A549 treated with CpdA at 1 μM for 4 hours (cell line): Measurements from ENCODE around the gene RPS15. TPM values are rescaled to one million over a fixed set of nuclear protein-coding genes. Genes with fewer than 3 reads are reported as not detected.

Experiments
- total RNA-seq: library from RNA; stranded (reverse); fragments of 200-300 nt; extraction: Qiagen RNA extraction; gene quantifications from 5 replicates; pipeline ENCODE4 v1.2.3, GENCODE V29; 2022; ENCODE audit warnings: low read depth

The RPS15 gene
- total RNA-seq = 1,399 to 2,023 TPM (median 1,902 TPM) in 5 replicates

GRCh38 chr19:1438035-1438932 lies at the start of gene RPS15:
Gene RPS15, plus strand, starts transcription at chr19:1438396. Its CDS starts 30 bp downstream, at chr19:1438426.

GRCh38 chr19:1401138-1401888 lies 36.9 kb upstream of the RPS15 start, which contains the start of gene GAMT:
Gene GAMT, minus strand, starts transcription at chr19:1401542. Its CDS starts 66 bp downstream, at chr19:1401476.

GRCh38 chr19:1407528-1408299 lies 30.5 kb upstream of the RPS15 start, which contains the start of gene DAZAP1:
Gene DAZAP1, plus strand, starts transcription at chr19:1407586. Its CDS starts 188 bp downstream, at chr19:1407774.

GRCh38 chr19:1449467-1450442 lies 11.6 kb downstream of the RPS15 start, which contains the start of gene APC2:
Gene APC2, plus strand, starts transcription at chr19:1450121. Its CDS starts 2,881 bp downstream, at chr19:1453002.

GRCh38 chr19:1478934-1479707 lies 40.9 kb downstream of the RPS15 start, which contains the start of gene C19orf25:
Gene C19orf25, minus strand, starts transcription at chr19:1479215. Its CDS starts 312 bp downstream, at chr19:1478903.

Other genes with a start within 250 kb of the RPS15 start
- 38.1 to 41.5 TPM (median 39.5 TPM) in 5 replicates for gene STK11, start 232.6 kb upstream of the RPS15 start, total RNA-seq
- 2.7 to 4.6 TPM (median 4.4 TPM) in 5 replicates for gene CBARP, start 200.4 kb upstream of the RPS15 start, total RNA-seq
- 82.0 to 171 TPM (median 161 TPM) in 5 replicates for gene ATP5F1D, start 196.6 kb upstream of the RPS15 start, total RNA-seq
- 40.2 to 50.8 TPM (median 42.4 TPM) in 5 replicates for gene MIDN, start 189.8 kb upstream of the RPS15 start, total RNA-seq
- gene CIRBP, start 169.1 kb upstream of the RPS15 start, total RNA-seq = 84.4 to 193 TPM (median 96.4 TPM) in 5 replicates
- 46.2 to 97.9 TPM (median 81.9 TPM) in 5 replicates for gene FAM174C, start 162.9 kb upstream of the RPS15 start, total RNA-seq
- 0.98 to 2.3 TPM (median 1.7 TPM) in 5 replicates for gene EFNA2, start 152.5 kb upstream of the RPS15 start, total RNA-seq
- 69.3 to 82.1 TPM (median 71.5 TPM) in 5 replicates for gene NDUFS7, start 54.5 kb upstream of the RPS15 start, total RNA-seq
- gene GAMT, start 36.9 kb upstream of the RPS15 start, total RNA-seq = 22.6 to 42.2 TPM (median 39.2 TPM) in 5 replicates
- gene DAZAP1, start 30.8 kb upstream of the RPS15 start, total RNA-seq = 80.7 to 112 TPM (median 102 TPM) in 5 replicates
- 1.3 to 2.0 TPM (median 1.7 TPM) in 5 replicates for gene APC2, start 11.7 kb downstream of the RPS15 start, total RNA-seq
- gene C19orf25, start 40.8 kb downstream of the RPS15 start, total RNA-seq = 9.6 to 21.2 TPM (median 17.2 TPM) in 5 replicates
- gene PCSK4, start 52.0 kb downstream of the RPS15 start, total RNA-seq = 0.62 to 1.0 TPM (median 0.86 TPM) in 5 replicates
- 3.0 to 5.5 TPM (median 5.3 TPM) in 5 replicates for gene REEP6, start 52.8 kb downstream of the RPS15 start, total RNA-seq
- gene ADAMTSL5, start 74.6 kb downstream of the RPS15 start, total RNA-seq = 2.0 to 3.9 TPM (median 3.2 TPM) in 5 replicates
- not detected in 5 replicates for gene PLK5, start 85.7 kb downstream of the RPS15 start, total RNA-seq
- gene MEX3D, start 129.9 kb downstream of the RPS15 start, total RNA-seq = 5.7 to 11.9 TPM (median 11.0 TPM) in 5 replicates
- 31.7 to 54.9 TPM (median 53.6 TPM) in 5 replicates for gene MBD3, start 154.5 kb downstream of the RPS15 start, total RNA-seq
- gene UQCR11, start 167.1 kb downstream of the RPS15 start, total RNA-seq = 99.8 to 204 TPM (median 173 TPM) in 5 replicates
- gene TCF3, start 214.2 kb downstream of the RPS15 start, total RNA-seq = 50.5 to 72.2 TPM (median 68.7 TPM) in 5 replicates